RWPE2 (cell line): ENCODE data around the gene SORCS2.
"Not testable (repeated sequence)": the region's sequence is repeated elsewhere in the genome, so short reads cannot be mapped to it uniquely, and the experiment has no call there.

Experiments used
- ATAC-seq: fragments of 200-7000 bp; cut with Tn5 transposase; 3 replicates; pipeline ENCODE4 v1.9.1; 2021; ENCODE audit warnings: low read depth
- DNase-seq: peaks from one replicate; pipeline ENCODE4 v3.0.0-alpha.2; 2020; ENCODE audit warnings: low spot score
- H3K27ac ChIP-seq: fragments of 450-650 bp; 2 replicates; pipeline ENCODE4 v1.5.1; 2017; ENCODE audit warnings: mild to moderate bottlenecking; ENCODE audit not compliant: poor library complexity, severe bottlenecking
- H3K27me3 ChIP-seq: fragments of 250-450 bp; sonication (Bioruptor Pico); 2 replicates; pipeline ENCODE4 v1.5.1; 2021; ENCODE audit warnings: mild to moderate bottlenecking, moderate library complexity; ENCODE audit not compliant: insufficient read depth, poor library complexity, severe bottlenecking
- H3K36me3 ChIP-seq: fragments of 250-450 bp; sonication (Bioruptor Pico); 2 replicates; pipeline ENCODE4 v1.5.1; 2020; ENCODE audit warnings: low read depth, mild to moderate bottlenecking, moderate library complexity
- H3K4me1 ChIP-seq: fragments of 250-450 bp; sonication (Bioruptor Pico); 2 replicates; pipeline ENCODE4 v1.5.1; 2021; ENCODE audit warnings: mild to moderate bottlenecking, moderate library complexity; ENCODE audit not compliant: insufficient read depth, poor library complexity, severe bottlenecking
- H3K4me3 ChIP-seq: fragments of 250-450 bp; sonication (Bioruptor Pico); 2 replicates; pipeline ENCODE4 v1.5.1; 2021; ENCODE audit warnings: mild to moderate bottlenecking, moderate library complexity; ENCODE audit not compliant: severe bottlenecking
- H3K9me3 ChIP-seq: fragments of 250-450 bp; sonication (Bioruptor Pico); 2 replicates; pipeline ENCODE4 v1.5.1; 2021; ENCODE audit warnings: mild to moderate bottlenecking, moderate library complexity; ENCODE audit not compliant: severe bottlenecking
- CTCF ChIP-seq: fragments of 450-650 bp; IDR thresholded peaks from one replicate; pipeline ENCODE4 v1.5.1; 2017; ENCODE audit warnings: mild to moderate bottlenecking, moderate library complexity; ENCODE audit not compliant: poor library complexity, severe bottlenecking

SORCS2 gene

GRCh38 chr4:7450775-7451433 lies 258.6 kb downstream of the SORCS2 start:
- Histone ChIP-seq H3K4me3 (no peak overlapping the region), H3K36me3 (no peaks in the 10 kb centered on the region), H3K4me1 (no peaks in the 10 kb centered on the region), H3K27me3 (no peaks in the 10 kb centered on the region), H3K9me3 (no peaks in the 10 kb centered on the region), H3K27ac (no peak overlapping the region)
- ATAC-seq (no peak), DNase-seq (no peak)
- TF ChIP-seq CTCF = no peak

- Histone ChIP-seq H3K4me1 (no peaks in the 10 kb centered on the region), H3K4me3 (no peak overlapping the region), H3K27ac (no peak overlapping the region), H3K36me3 (no peaks in the 10 kb centered on the region), H3K9me3 (no peaks in the 10 kb centered on the region), H3K27me3 (no peaks in the 10 kb centered on the region)
- ATAC-seq = no peak
- no peak for DNase-seq
- no peak for TF ChIP-seq CTCF
Measured at GRCh38 chr4:7451434-7451789, 259.1 kb downstream of the SORCS2 start.

GRCh38 chr4:7451800-7452199 lies 259.5 kb downstream of the SORCS2 start:
- DNase-seq (no peak), ATAC-seq (peak; percentile 17; the same call in 2 of the 3 replicates)
- Histone ChIP-seq H3K36me3 (no peaks in the 10 kb centered on the region), H3K4me3 (no peak overlapping the region), H3K27me3 (no peaks in the 10 kb centered on the region), H3K4me1 (no peaks in the 10 kb centered on the region), H3K9me3 (no peaks in the 10 kb centered on the region), H3K27ac (no peak overlapping the region)
- TF ChIP-seq CTCF = no peak

GRCh38 chr4:7452802-7453201 lies 260.5 kb downstream of the SORCS2 start:
- H3K36me3 ChIP-seq, H3K9me3 ChIP-seq, H3K27ac ChIP-seq, DNase-seq, H3K27me3 ChIP-seq, H3K4me3 ChIP-seq, H3K4me1 ChIP-seq, ATAC-seq: not testable (repeated sequence)

GRCh38 chr4:7457201-7458065 lies 265.1 kb downstream of the SORCS2 start:
- H3K4me3 ChIP-seq = no peak overlapping the region
- H3K9me3 ChIP-seq = no peaks in the 10 kb centered on the region
- no peak for ATAC-seq
- H3K36me3 ChIP-seq = no peaks in the 10 kb centered on the region
- no peaks in the 10 kb centered on the region for H3K27me3 ChIP-seq
- no peak overlapping the region for H3K27ac ChIP-seq
- TF ChIP-seq CTCF = no peak
- H3K4me1 ChIP-seq = peaks cover 4% of the 10 kb centered on the region
- no peak for DNase-seq
